ENCODE results near the gene CIDEB. TPM values are rescaled to one million over a fixed set of nuclear protein-coding genes. Genes with fewer than 3 reads are reported as not detected.

The CIDEB gene
- total and polyA plus RNA-seq, 2 of the 8 experiments (the other 6 are each of a cell fraction or from before 2014, with no cell fraction given): 0.11 TPM; not detected in 1

GRCh38 chr14:24324024-24324423 lies 16.2 kb upstream of the CIDEB start:
- FAIRE-seq: no peak
- H3K18ac ChIP-seq (ENCODE audit: extremely low read depth, low read length): no peak overlapping the region
- H3K36me3 ChIP-seq (ENCODE audit: control insufficient read depth in 2 of 4, insufficient read depth in 4 of 4, low read length in 3 of 4): no peaks in the 10 kb centered on the region
- H2BK15ac ChIP-seq (ENCODE audit: low read length): no peak overlapping the region
- H4K91ac ChIP-seq (replicated peaks; ENCODE audit: insufficient read length, low read length): no peak overlapping the region
- H3K27me3 ChIP-seq (replicated peaks in 1 of 4; ENCODE audit: control insufficient read depth in 3 of 4, extremely low read depth in 1 of 4, insufficient read depth in 3 of 4, low read length in 3 of 4): peaks cover 0 to 29% (median 13%) of the 10 kb centered on the region in 4 experiments; a peak in 6 of 7 replicates
- H2BK12ac ChIP-seq (ENCODE audit: low read depth, low read length): 0 out of 2 replicates have a peak overlapping the region, but pooled peaks have one; percentile 27
- POLR2A ChIA-PET (ENCODE audit: partially characterized antibody): interaction anchor here (0.6 kb wide), 1 partner anchor 85 kb away, joined by 3 read pairs; no protein-coding TSS in a partner anchor
- no peak overlapping the region for H3K14ac ChIP-seq (ENCODE audit: insufficient read length)
- no peak overlapping the region for H2BK120ac ChIP-seq (replicated peaks; ENCODE audit: low read depth, low read length)
- CTCF ChIA-PET (ENCODE audit: partially characterized antibody): interaction anchor here (0.6 to 27.8 kb wide), 6 partner anchors 8 to 103 kb away, joined by 3 to 664 read pairs (median 16); partner anchors contain the start of genes CBLN3, CIDEB, KHNYN and TINF2
- H2BK5ac ChIP-seq (ENCODE audit: low read depth, low read length): no peak overlapping the region
- H2AFZ ChIP-seq (ENCODE audit: low read length): no peak overlapping the region
- WGBS, 2 experiments (ENCODE audit: extremely low coverage in 1 of 2, insufficient coverage in 1 of 2, insufficient read length in 1 of 2, insufficient replicate concordance in 2 of 2, low coverage in 1 of 2, low lambda C conversion rate in 2 of 2, missing lambda C conversion rate in 1 of 2): 79% methylated on average over 6 of the region's 6 CpGs; no CpG with 5 or more reads in 1 of the 2 experiments
- no peak for TF ChIP-seq YY1 (IDR thresholded peaks at IDR 0.05; ENCODE audit: low read depth, low read length)
- no peak for TF ChIP-seq KDM1A (IDR thresholded peaks at IDR 0.05; ENCODE audit: borderline replicate concordance, low read length)
- no peak for TF ChIP-seq SIX5 (IDR thresholded peaks at IDR 0.05; ENCODE audit: low read depth, low read length)
- H3K9me3 ChIP-seq (ENCODE audit: insufficient read depth in 2 of 2, low read depth in 1 of 2, low read length in 1 of 2): no peaks in the 10 kb centered on the region
- no peaks in the 10 kb centered on the region; the same call in 1 of the 2 replicates for H3K23me2 ChIP-seq (ENCODE audit: low read depth, low read length)
- H3K79me2 ChIP-seq (ENCODE audit: control insufficient read depth in 1 of 2, insufficient read depth in 2 of 2, low read length in 2 of 2): no peaks in the 10 kb centered on the region
- H3K79me1 ChIP-seq (ENCODE audit: low read depth, low read length): no peaks in the 10 kb centered on the region
- H3K23ac ChIP-seq (ENCODE audit: insufficient read length): no peak overlapping the region
- H3K4ac ChIP-seq (replicated peaks; ENCODE audit: insufficient read length, low read depth, low read length): no peak overlapping the region
- H4K5ac ChIP-seq (ENCODE audit: insufficient read length, low read depth, low read length): no peak overlapping the region
- DNase-seq (ENCODE audit: low read depth in 1 of 2, low spot score in 2 of 2): no peak
- H3K9ac ChIP-seq (replicated peaks in 1 of 4; ENCODE audit: extremely low read depth in 1 of 4, low read depth in 3 of 4, low read length in 3 of 4): no peak overlapping the region
- no peak overlapping the region for H3K4me3 ChIP-seq (ENCODE audit: extremely low read depth in 1 of 4, insufficient read depth in 2 of 4, low read depth in 3 of 4, low read length in 4 of 4)
- no peak overlapping the region for H3K4me2 ChIP-seq (ENCODE audit: insufficient read depth in 1 of 2, low read depth in 2 of 2, low read length in 2 of 2)
- H4K8ac ChIP-seq (ENCODE audit: extremely low read depth, insufficient read depth, low read length): no peak overlapping the region
- H3K27ac ChIP-seq (ENCODE audit: low read depth, low read length): no peak overlapping the region
- no peak overlapping the region for H2AK5ac ChIP-seq (ENCODE audit: low read depth, low read length)
- no peak overlapping the region for H2BK20ac ChIP-seq (ENCODE audit: low read length)
- no peaks in the 10 kb centered on the region for H3K4me1 ChIP-seq (replicated peaks in 1 of 4; ENCODE audit: control insufficient read depth in 3 of 4, insufficient read depth in 4 of 4, low read length in 3 of 4)
- H3K56ac ChIP-seq (replicated peaks; ENCODE audit: insufficient read length, low read depth, low read length): no peak overlapping the region
- H4K20me1 ChIP-seq (replicated peaks in 1 of 2; ENCODE audit: control insufficient read depth in 1 of 2, insufficient read depth in 2 of 2, low read length in 2 of 2): no peaks in the 10 kb centered on the region
